HG03064 (cell line): ENCODE results near the gene GLT8D2.

Experiments used
- ATAC-seq: cut with Tn5 transposase; IDR thresholded peaks from one replicate; pipeline ENCODE4 v1.9.1; 2021; ENCODE audit warnings: low read depth; ENCODE audit not compliant: unreplicated experiment

GLT8D2 gene

DNA sequence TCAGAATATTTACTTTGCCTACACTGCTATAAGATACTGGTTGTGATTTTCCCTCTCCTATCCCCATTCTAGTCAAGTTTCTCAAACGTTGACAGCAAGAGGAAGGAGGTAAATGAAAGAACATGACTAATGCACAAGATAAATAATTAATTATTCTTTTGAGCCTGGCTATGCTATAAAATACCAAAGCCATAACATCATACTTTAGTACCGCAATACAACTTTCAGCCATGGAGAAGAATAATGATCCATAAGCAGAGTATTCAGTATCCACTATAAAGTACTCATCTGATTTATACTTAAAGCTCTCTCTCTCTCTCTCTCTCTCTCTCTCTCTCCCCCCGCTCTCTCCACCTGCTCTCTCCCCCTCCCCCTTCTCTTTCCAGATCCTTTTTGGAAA, 43.1 kb downstream of the GLT8D2 start:
- ATAC-seq, result no peak

DNA sequence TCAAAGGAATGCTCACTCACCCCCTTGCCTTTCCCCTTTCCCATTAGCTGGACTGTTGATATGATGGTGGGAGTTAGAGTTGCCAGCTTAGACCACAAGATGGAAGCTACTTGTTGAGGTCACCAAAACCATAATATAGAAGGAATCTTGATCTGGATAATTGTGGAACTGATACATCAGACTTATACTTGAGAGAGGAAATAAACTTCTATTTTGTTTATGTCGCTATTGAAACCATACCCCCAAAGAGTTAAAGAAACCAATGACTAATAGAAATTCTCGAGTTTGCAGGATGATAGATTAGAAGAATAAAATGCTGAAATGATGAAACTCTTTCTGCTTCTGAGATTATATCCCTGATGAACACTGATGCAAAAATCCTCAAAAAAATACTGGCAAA, 46.4 kb downstream of the GLT8D2 start:
- ATAC-seq, result no peak

DNA sequence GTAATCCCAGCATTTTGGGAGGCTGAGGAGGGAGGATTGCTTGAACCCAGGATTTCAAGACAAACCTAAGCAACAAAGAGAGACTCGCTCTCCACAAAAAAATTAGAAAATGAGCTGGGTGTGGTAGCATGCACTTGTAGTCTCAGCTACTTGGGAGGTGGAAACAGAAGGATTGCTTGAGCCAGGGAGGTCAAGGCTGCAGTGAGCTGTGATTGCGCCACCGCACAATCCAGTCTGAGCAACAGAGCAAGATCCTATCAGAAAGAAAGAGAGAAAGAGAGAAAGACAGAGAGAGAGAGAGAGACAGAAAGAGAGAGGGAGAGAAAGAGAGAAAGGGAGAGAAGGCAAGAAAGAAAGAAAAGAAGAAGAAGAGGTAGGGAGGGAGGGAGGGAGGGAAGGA, 47.3 kb downstream of the GLT8D2 start:
- ATAC-seq, result no peak

DNA sequence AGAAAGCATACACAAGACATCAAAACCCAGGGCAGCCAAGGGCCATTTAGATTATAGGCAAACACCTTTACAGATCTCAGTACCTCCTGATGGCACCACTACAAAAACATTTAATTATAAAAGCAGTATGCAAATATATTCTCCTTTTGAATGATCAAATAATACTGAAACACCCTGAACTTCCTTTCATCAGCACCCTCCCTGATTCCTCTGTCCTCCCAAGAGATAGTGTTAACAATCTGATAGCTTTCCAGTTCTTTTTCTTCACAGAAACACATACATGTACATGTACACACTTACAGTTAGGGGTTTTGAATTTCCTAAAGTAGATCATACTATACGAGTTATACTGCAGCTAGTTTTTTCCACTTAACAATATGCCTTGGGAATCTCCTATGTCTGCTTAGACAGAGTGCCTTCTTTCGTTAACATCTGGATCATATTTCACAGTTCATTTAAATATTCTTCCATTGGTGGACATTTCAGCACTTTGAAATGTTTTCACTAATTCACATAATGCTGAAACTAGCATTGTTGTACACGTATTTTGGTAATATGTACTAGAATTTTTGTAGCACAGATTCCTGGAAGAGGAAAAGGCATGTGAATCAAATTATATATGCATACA, 49.1 kb downstream of the GLT8D2 start:
- no peak for ATAC-seq

DNA sequence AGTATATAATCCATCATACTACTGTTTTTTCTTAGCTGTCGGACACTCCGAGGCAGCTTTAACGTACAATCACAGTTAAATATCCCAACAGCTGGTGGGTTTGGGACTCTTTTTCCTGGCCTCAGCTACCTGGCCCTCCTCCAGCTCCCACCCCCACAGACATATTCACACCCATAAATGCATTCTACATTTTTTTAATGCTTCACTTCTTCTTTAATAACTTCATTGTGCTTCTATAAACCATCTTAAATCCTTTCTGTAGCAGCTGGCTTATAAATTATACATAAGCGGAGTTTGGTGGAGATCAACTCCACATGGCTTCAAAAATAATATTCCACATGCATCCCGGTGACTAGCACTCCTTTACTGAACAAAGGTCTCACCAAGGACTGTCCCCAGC, 51.0 kb downstream of the GLT8D2 start:
- no peak for ATAC-seq

DNA sequence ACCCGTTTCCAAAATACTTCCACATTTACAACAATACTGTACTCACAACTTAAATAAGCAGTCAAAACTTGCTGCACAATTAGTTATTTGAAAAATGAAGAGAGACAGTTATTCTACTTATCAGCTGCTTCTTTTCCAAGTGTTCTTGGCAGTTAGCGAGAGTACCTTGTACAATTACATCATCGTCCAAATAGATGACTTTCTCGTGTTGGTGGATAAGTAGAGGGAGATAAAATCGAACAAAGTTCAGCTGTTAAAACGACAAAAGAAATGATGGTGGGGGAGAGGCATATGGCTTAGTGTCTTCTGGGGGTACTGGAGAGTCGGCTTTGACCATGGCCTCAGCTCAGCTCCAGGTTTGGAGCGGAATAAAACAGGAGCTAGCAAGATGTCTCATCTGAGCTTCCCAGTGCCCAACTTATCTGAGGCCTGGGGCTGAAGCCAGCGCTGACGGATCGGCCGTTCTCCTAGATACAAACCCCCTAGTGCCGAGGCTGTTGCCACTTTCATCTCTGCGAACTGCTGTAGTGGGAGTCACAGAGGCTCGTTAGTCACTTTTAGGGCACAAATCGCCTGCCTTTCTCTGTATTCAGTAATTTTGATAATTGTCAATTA, 52.6 kb downstream of the GLT8D2 start:
- no peak for ATAC-seq

DNA sequence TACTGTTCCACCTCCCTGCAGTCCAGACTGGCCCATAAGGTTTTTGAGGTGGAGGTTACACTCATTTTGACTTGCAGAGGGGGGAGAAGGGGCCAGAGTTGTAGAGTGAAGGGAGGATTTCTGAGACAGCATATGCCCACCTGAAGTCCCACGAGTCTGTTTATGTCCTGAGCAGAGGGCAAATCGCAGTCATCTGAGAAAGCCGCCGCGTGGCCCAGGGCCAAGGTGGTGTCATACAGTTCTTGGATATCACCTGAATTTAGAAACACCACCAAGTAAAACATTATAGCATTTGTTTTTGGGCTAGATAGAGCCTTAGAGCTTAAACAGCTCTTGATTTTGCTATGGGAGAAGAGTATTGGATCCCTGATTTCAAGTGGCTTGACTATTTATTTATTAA, 53.4 kb downstream of the GLT8D2 start:
- ATAC-seq, result no peak

DNA sequence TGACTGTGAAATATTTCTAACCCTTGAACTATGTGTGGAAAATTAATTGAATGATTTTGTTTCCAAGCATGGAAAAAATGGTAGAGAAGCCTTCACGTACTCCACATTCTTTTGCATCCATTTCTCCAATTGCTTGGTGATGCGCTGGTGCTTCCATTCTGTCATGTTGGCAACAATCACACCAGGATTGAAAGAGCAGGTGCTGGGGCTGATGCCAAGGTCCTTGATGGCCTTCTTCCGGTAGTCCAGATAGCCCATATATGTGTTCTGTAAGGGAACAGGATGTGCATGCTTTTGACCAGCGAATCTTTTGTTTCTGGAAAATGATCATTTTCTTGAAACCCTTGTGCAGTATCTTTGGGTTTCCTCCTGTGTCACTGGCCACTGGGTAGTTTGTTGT, 55.8 kb downstream of the GLT8D2 start:
- ATAC-seq, result no peak

DNA sequence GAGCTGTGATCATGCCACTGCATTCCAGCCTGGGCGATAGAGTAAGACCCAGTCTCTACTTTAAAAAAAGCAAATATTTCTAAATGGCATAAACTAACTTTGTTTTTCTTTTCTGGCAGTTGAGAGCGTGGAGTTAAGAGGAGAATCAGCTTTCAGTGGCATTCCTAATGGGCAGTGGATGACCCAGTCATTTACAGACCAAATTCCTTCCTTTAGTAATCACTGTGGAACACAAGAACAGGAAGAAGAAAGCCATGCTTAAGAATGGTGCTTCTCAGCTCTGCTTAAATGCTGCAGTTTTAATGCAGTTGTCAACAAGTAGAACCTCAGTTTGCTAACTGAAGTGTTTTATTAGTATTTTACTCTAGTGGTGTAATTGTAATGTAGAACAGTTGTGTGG, 63.2 kb downstream of the GLT8D2 start:
- ATAC-seq, result no peak

DNA sequence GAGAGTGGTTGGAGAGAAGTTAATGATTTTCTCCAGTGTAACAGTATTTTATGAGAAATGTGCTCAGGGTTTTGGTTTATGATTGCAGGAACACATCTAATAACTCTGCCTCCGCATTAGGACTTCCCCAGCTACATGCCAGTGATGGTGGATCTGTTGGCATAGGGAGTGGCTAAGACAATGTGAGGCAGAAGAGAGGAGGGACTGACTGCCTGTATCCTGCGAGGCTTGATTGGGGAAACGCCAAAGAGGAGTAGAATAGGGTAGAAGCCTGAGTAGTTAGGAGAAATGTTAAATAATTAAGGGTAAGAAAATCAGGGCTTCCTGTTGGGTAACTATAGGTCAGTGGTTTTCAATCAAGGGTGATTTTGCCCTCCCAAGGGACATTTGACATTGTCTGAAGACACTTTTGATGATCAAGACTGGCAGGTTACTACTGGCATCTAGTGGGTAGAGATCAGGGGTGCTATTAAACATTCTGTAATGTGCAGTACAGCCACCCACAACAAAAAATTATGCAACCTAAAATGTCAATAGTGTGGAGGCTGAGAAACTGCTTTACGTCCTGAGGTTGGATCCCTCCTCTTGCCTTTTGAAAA, 71.5 kb downstream of the GLT8D2 start:
- no peak for ATAC-seq

DNA sequence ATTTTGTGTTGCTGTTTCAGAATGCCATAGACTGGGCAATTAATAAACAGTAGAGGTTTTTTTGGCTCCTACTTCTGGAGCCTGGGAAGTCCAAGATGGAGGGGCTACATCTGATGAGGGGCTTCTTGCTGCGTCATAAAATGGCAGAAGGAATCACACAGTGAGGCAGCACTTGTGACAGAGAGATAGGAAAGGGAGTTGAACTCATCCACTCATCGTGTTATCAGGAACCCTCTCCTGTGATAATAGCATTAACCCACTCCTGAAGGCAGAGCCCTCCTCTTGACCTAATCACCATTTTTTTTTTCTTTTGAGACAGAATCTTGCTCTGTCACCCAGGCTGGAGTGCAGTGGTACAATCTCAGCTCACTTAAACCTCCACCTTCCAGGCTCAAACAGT, 74.6 kb downstream of the GLT8D2 start:
- no peak for ATAC-seq

DNA sequence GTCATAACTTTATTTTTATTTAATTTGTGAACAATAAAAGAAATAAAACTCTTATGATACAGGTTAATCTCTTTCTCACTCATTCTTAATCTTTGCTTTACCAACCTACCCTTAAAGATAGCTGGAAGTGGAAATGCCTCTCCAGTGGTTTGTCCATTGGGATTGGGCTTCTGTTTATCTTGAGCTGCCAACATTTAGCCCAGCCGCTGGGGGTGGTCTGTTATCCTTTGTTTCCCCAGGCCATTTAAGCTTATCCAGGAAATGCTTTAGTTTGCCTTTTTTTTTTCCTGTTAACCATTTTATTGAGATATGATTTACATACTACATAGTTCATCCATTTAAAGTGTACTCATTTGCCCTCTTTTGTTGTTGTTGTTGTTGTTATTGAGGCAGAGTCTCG, 76.1 kb downstream of the GLT8D2 start:
- no peak for ATAC-seq

DNA sequence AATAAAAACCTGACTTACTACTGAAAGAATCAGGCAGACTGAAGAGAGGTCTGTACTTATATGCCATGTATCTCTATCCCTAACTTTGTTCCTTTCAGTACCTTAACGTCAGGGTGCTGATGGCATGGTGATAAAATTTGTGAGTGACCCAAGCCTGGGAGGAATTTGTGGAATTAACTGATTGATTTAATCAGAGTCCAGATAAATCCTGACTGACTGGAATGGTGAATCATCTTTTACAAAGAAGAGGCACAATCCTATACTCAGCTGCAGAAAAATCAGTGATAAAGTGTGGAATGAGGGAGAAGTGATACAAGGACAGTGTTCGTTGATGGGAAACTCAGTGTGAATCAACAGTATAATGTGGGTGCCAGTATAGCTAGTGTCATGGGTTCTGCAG, 80.6 kb downstream of the GLT8D2 start:
- ATAC-seq, result no peak

DNA sequence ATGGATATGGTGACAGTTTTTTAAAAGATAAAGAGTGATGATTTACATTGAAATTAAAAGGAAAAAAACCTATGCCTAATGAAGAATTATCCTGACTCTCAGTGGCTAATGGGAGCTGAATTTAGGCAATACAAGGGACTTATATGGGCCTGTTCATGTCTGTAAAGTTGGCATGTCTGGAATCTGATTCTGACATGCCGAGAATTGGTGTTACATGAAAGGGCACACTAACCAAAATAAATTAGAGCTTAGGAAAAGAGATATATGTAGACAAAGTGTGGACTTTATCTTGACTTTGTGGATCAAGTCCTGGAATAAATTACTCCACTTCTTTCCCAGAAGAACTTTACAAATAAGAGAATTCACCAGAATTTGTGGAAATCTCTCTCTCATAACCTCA, 83.3 kb downstream of the GLT8D2 start:
- no peak for ATAC-seq

DNA sequence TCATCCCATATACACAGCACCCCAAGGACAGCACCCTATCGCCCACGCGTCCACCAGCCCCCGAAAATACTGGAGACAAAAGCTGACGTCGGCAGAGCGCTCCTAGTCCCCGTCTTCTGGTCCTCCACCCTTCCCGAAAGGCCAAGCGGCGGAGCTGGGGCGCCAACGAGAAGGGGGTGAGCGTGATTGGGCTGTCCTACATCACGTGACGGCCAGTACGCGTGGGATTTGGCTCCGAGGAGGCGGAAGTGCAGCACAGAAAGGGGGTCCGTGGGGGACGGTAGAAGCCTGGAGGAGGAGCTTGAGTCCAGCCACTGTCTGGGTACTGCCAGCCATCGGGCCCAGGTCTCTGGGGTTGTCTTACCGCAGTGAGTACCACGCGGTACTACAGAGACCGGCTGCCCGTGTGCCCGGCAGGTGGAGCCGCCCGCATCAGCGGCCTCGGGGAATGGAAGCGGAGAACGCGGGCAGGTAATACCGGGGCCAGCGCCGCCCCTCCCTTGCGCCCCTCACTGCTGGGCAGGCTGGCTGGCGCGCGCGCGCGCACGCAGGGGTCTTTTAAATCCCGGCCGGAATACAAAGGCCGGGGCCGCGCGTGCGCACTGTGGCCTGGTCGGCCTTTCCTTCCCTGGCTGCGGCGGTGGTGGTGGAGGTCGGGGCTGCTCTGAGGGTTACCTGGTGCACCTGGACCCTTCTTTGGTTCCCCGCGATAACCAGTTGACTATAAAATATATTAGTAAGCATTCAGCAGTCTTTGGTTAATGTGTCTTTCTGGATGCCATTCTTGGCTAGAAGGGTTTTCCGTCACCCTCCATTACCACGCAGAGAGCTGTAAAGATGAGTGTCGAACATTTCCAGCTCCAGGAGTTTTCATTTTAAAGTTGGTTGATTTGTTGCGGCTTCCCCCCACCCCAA, 84.1 kb downstream of the GLT8D2 start, which contains the start of gene TDG:
Gene TDG (plus strand): TSS at position 283 of the 915 bp plus-strand sequence. CDS start 166 bp downstream, at position 449.
- ATAC-seq, result peak; percentile 82

DNA sequence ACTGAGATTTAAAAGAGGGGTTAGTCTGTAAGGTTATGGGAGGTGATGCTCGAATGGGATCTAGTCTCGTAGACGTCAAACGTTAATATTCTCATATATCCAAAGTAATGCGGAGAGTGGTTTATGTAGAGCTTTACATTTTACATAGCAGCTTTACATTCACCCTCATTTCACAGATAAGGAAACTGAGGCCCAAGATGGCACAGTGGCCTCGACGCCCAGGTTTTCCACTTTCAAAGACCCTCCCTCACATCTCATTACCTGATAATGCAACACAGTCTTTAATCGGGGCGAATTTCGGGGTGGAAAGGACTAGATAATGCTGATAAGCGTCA, 84.8 kb downstream of the GLT8D2 start:
- no peak for ATAC-seq

DNA sequence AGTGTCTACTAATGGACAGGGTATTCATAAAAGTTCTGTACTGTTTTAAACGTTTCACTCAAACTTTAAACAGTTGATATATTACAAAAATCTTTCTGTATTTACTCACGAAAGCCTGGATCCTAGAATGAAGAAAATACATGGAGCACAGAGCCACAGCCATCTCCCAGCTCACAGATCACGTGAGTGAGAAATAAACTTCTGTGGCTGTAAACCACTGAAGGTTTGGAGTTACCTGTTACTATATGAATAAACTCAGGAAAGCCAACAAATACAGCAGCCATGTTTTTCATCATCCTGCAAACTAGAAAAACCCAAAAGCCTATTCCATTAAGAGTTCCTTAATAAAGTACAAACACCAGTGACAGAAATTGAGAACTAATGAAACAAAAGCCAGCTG, 85.2 kb downstream of the GLT8D2 start:
- ATAC-seq, result no peak

DNA sequence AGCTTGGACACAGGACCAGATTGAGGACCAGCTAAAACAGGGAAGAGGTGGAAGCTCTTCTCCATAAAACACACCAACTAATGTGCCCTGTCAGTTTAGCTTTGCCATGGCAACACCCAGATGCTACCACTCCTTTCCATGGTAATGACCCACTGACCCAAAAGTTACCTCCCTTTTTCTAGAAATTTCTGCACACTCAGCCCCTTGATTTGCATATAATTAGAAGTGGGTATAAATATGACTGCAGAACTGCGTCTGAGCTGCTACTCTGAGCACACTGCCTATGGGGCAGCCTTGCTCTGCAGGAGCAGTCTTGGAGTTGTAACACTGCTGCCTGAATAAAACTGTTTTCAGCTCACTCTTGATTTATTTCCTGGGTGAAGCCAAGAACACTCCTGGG, 87.5 kb downstream of the GLT8D2 start:
- ATAC-seq, result no peak

DNA sequence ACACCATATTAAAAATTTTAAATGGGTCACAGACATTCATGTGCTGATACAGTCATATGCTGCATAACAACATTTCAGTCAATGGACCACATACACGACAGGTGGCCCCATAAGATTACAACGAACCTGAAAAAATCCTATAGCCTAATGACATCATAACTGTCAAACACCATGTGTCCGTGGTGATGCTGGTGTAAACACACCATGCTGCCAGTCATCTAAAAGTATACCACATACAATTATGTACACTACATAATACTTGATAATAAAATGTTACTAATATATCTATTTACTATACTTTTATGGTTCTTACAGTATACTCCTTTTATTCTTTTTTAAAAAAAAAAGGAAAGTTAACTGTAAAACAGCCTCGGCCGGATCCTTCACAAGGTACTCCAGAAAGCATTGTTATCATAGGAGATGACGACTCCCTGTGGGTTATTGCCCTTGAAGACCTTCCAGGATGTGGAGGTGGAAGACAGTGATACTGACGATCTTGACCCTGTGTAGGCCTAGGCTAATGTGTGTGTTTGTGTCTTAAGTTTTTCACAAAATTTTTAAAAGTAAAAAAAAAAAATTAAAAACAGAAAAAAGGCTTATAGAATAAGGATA, 89.3 kb downstream of the GLT8D2 start:
- no peak for ATAC-seq

DNA sequence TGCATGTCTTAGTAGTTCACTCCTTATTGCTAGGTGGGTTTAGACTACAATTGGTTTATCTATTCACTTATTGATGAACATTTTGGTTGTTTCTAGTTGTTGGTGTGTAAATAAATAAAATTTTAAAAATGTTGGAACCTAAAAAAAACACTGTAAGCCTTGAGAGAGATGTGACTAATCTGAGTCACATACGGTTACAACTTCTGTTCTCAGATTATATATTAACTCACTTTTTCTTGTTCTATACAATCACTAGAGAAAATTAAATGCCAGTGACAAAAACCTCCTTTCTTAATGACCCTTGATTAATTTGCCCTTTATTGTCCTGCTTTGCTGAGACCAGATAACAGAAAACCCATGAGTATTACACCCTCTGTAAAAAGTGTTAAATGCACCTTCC, 91.4 kb downstream of the GLT8D2 start:
- ATAC-seq, result no peak

DNA sequence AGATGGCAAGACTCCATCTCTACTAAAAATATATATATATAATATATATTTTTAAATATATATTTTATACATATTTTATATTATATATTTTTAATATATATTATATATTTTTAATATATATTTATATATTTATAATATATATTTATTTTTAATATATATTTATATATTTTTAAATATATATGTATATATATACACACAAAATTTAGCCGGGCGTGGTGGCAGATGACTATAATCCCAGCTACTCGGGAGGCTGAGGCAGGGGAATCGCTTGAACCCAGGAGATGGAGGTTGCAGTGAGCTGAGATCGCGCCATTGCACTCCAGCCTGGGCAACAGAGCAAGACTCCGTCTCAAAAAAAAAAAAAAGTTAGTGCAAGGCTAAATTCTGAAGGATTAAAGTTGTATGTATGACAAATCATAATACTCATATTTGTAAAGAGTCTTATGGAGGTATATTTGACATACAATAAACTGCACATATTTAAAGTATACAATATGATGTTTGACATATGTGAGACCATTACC, 92.1 kb downstream of the GLT8D2 start:
- ATAC-seq, result no peak
